RWPE1 (cell line): ENCODE results near the gene KAZN.

Experiments used
- CTCF ChIA-PET: fragments of 350-600 bp; sonication (Branson Sonifier 250); formaldehyde crosslinking; extraction: SDS; loops from one replicate; lab custom pipeline; 2021; lab: Yijun Ruan, JAX
- POLR2A ChIA-PET: fragments of 400-600 bp; formaldehyde crosslinking; extraction: SDS; loops from one replicate; lab custom pipeline; 2020; ENCODE audit warnings: antibody characterized with exemption; ENCODE audit not compliant: low non-redundant PET; lab: Yijun Ruan, JAX
- DNase-seq: peaks from one replicate; pipeline ENCODE4 v3.0.0; 2012; ENCODE audit warnings: low spot score
- H3K27ac ChIP-seq: fragments of 450-650 bp; 2 replicates; pipeline ENCODE4 v1.5.1; 2017
- TF ChIP-seq, protein P1 (sequence below): fragments of 450-650 bp; conservative IDR thresholded peaks from 2 replicates; pipeline ENCODE4 v1.5.1; 2017; ENCODE audit warnings: low read depth, mild to moderate bottlenecking

The KAZN gene

GRCh38 chr1:14951766-14952165 is 353.3 kb downstream of the KAZN start:
- no peak for DNase-seq
- ChIA-PET CTCF (interaction anchor here (0.5 kb wide), 1 partner anchor 400 kb away, joined by 6 read pairs; no protein-coding TSS in a partner anchor), POLR2A (no interaction called here)
- TF ChIP-seq, protein P1, sequence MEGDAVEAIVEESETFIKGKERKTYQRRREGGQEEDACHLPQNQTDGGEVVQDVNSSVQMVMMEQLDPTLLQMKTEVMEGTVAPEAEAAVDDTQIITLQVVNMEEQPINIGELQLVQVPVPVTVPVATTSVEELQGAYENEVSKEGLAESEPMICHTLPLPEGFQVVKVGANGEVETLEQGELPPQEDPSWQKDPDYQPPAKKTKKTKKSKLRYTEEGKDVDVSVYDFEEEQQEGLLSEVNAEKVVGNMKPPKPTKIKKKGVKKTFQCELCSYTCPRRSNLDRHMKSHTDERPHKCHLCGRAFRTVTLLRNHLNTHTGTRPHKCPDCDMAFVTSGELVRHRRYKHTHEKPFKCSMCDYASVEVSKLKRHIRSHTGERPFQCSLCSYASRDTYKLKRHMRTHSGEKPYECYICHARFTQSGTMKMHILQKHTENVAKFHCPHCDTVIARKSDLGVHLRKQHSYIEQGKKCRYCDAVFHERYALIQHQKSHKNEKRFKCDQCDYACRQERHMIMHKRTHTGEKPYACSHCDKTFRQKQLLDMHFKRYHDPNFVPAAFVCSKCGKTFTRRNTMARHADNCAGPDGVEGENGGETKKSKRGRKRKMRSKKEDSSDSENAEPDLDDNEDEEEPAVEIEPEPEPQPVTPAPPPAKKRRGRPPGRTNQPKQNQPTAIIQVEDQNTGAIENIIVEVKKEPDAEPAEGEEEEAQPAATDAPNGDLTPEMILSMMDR: no peak
- H3K27ac ChIP-seq: no peak overlapping the region

- ChIA-PET CTCF (interaction anchor here (0.6 kb wide), 1 partner anchor 221 kb away, joined by 3 read pairs; no protein-coding TSS in a partner anchor), POLR2A (no interaction called here)
- H3K27ac ChIP-seq: no peak overlapping the region
- TF ChIP-seq, protein P1: no peak
- no peak for DNase-seq
Observed at GRCh38 chr1:14952626-14953314, 354.3 kb downstream of the KAZN start.

DNA sequence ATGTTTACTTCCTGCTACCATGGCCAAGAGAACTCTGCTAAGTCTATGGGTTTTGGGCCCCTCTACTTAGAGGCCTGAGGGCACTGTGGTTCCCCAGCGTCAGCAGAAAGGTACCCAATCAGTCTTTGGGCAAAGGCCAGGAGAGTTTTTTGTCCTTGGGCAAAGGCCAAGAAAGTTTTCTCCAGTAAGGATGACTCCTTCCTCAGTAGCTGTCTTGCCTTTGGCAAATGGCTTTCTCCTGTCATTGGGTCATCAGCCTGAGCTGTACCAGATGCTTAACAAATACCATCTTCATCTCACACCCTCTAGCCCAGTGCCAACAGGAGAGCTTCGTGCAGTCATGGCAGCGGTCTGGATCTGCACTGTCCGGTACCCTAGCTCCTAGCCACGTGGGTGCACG is 355.7 kb downstream of the KAZN start:
- ChIA-PET POLR2A (no interaction called here), CTCF (no interaction called here)
- TF ChIP-seq, protein P1: no peak
- DNase-seq: peak; percentile 13
- peak overlapping the region; percentile 49; the same call in 1 of the 2 replicates for H3K27ac ChIP-seq

DNA sequence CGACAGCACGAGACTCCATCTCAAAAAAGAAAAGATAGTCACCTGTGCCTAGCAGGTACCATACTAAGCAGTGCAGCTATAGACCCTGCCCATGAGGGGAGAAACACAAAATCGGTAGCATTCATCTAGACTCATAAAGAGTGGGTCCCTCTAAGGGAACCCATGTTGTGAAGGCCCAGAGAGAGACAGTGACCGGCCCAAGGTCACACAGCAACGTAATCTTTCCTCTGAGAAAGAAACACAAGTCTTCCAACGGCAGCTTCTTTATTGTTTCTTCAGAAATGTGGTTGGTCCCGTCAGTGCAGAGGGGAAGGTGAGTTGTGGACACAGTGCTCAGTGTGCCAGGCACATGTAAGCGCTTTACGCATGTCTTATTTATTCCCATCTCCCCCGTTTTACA is 356.4 kb downstream of the KAZN start:
- DNase-seq: no peak
- POLR2A ChIA-PET: no interaction called here
- H3K27ac ChIP-seq: no peak overlapping the region
- CTCF ChIA-PET: no interaction called here
- TF ChIP-seq, protein P1: no peak

- POLR2A ChIA-PET: no interaction called here
- CTCF ChIA-PET: no interaction called here
- TF ChIP-seq, protein P1: no peak
Observed at GRCh38 chr1:14955402-14955801, 356.9 kb downstream of the KAZN start.

DNA sequence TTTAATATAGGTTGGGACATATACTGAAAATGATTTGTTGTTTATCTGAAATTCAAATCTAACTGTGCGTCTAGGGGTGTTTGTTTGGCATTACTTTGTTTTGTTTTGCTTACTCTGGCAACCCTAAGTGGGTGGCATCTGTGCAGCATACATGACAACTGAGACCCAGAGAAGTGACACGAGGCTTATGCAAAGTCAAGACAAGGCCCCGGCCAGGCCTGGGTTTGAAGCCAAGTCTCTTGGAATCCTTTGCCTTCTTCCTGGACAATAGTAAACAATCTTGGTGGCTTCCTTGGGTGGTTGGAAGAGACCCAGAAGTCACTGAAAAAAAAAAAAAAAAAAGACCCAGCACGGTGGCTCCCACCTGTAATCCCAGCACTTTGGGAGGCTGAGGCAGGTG is 357.5 kb downstream of the KAZN start:
- TF ChIP-seq, protein P1: no peak
- CTCF ChIA-PET: no interaction called here
- DNase-seq: no peak
- POLR2A ChIA-PET: no interaction called here
- H3K27ac ChIP-seq: no peak overlapping the region

More at GRCh38 chr1:14955402-14955801, 356.9 kb downstream of the KAZN start:
- peak; percentile 48 for DNase-seq
- H3K27ac ChIP-seq: no peak overlapping the region
